Measurements from ENCODE around the gene SLC22A13.

DNA sequence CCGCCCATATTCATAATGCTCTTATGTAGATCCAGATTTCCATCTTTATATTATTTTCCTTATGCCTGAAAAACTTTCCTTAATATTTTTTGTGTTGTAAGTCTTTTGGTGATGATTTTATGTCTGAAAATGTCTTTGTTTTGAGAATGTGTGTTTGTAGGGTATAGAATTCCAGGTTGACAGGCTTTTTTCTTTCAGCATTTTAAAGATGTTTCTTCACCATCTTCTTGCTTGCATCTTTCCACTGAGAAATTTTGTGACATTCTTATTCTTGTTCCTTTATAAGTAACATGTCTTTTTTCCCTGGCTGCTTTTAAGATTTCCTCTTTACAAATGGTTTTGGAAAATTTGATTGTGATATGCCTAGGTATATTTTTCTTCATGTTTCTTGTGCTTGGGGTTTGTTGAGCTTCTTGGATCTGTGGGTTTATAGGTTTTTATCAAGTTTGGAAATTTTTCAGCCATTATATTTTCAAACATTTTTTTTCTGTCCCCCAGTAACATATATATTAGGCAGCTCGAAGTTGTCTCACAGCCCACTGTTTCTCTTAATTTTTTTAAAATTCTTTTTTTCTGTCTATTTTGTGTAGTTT, 27.1 kb upstream of the SLC22A13 start:
- TF ChIP-seq, protein P1, sequence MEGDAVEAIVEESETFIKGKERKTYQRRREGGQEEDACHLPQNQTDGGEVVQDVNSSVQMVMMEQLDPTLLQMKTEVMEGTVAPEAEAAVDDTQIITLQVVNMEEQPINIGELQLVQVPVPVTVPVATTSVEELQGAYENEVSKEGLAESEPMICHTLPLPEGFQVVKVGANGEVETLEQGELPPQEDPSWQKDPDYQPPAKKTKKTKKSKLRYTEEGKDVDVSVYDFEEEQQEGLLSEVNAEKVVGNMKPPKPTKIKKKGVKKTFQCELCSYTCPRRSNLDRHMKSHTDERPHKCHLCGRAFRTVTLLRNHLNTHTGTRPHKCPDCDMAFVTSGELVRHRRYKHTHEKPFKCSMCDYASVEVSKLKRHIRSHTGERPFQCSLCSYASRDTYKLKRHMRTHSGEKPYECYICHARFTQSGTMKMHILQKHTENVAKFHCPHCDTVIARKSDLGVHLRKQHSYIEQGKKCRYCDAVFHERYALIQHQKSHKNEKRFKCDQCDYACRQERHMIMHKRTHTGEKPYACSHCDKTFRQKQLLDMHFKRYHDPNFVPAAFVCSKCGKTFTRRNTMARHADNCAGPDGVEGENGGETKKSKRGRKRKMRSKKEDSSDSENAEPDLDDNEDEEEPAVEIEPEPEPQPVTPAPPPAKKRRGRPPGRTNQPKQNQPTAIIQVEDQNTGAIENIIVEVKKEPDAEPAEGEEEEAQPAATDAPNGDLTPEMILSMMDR (IDR thresholded peaks at IDR 0.05): no peak
- no peak for TF ChIP-seq POLR2A (IDR thresholded peaks at IDR 0.05)

Measured in body of pancreas (tissue), 4 donors.